GM12878 (cell line): ENCODE data around the gene RNF31. TPM values are rescaled to one million over a fixed set of nuclear protein-coding genes. Genes with fewer than 3 reads are reported as not detected.

ENCODE experiments used
- BACH1 ChIP-seq: fragments of 450-650 bp; IDR thresholded peaks from 2 replicates; pipeline ENCODE4 v1.6.1; 2017; ENCODE audit warnings: mild to moderate bottlenecking, borderline replicate concordance
- CEBPB ChIP-seq, 2 experiments: fragments of 150-350 bp in 1 of 2; IDR thresholded peaks; 2 replicates each; pipeline ENCODE4 v1.6.1; 2012 to 2014; ENCODE audit warnings: low read depth in 2 of 2, low read length in 2 of 2, borderline replicate concordance in 1 of 2, inconsistent platforms in 1 of 2
- DPF2 ChIP-seq: fragments of 450-650 bp; IDR thresholded peaks from 2 replicates; pipeline ENCODE4 v1.6.1; 2017; ENCODE audit warnings: mild to moderate bottlenecking
- ETV6 ChIP-seq, 2 experiments: fragments of 450-650 bp in 1 of 2; IDR thresholded peaks in 1 of 2; conservative IDR thresholded peaks in 1 of 2; 2 replicates each; pipeline ENCODE4 v1.6.1; 2014; ENCODE audit warnings: antibody characterized with exemption in 1 of 2, borderline replicate concordance in 1 of 2, low read depth in 1 of 2, mild to moderate bottlenecking in 1 of 2, moderate library complexity in 1 of 2
- FOXM1 ChIP-seq: IDR thresholded peaks from 2 replicates; pipeline ENCODE4 v1.6.1; 2012; ENCODE audit warnings: low read depth, mild to moderate bottlenecking, inconsistent platforms, low read length, moderate library complexity
- HDAC6 ChIP-seq: fragments of 200-600 bp; sonication (generic); IDR thresholded peaks from one replicate; pipeline ENCODE4 v1.8.0; 2017; ENCODE audit warnings: antibody characterized with exemption; ENCODE audit not compliant: unreplicated experiment
- IRF3 ChIP-seq: fragments of 450-650 bp; IDR thresholded peaks from 2 replicates; pipeline ENCODE4 v1.6.1; 2014; ENCODE audit warnings: mild to moderate bottlenecking
- NFXL1 ChIP-seq: fragments of 450-650 bp; IDR thresholded peaks from 2 replicates; pipeline ENCODE4 v1.6.1; 2017; ENCODE audit warnings: antibody characterized with exemption, mild to moderate bottlenecking, borderline replicate concordance
- NFYA ChIP-seq: IDR thresholded peaks from 2 replicates; pipeline ENCODE4 v1.6.1; 2011; ENCODE audit warnings: low read depth, mild to moderate bottlenecking, low read length, improper control_type of control experiment, borderline replicate concordance
- POLR2A ChIP-seq: IDR thresholded peaks from 2 replicates; pipeline ENCODE4 v1.6.1; 2011; ENCODE audit warnings: low read depth, mild to moderate bottlenecking, low read length
- RELA ChIP-seq: fragments of 450-650 bp; IDR thresholded peaks from 2 replicates; pipeline ENCODE4 v1.8.0; 2014; ENCODE audit warnings: borderline replicate concordance; ENCODE audit not compliant: partially characterized antibody
- SMARCA5 ChIP-seq: fragments of 450-650 bp; IDR thresholded peaks from 2 replicates; pipeline ENCODE4 v1.6.1; 2017; ENCODE audit warnings: mild to moderate bottlenecking
- SREBF1 ChIP-seq: IDR thresholded peaks from 2 replicates; pipeline ENCODE4 v1.6.1; 2012; ENCODE audit warnings: mild to moderate bottlenecking, low read length
- SUPT20H ChIP-seq: IDR thresholded peaks from 2 replicates; pipeline ENCODE4 v1.6.1; 2011; ENCODE audit warnings: low read depth, mild to moderate bottlenecking, low read length, moderate library complexity, borderline replicate concordance; ENCODE audit not compliant: control insufficient read depth
- ZBED1 ChIP-seq: IDR thresholded peaks from 2 replicates; pipeline ENCODE4 v1.6.1; 2016; ENCODE audit warnings: borderline replicate concordance
- ZNF622 ChIP-seq: fragments of 450-650 bp; IDR thresholded peaks from 2 replicates; pipeline ENCODE4 v1.6.1; 2017; ENCODE audit warnings: mild to moderate bottlenecking, inconsistent platforms
- polyA plus RNA-seq, 11 experiments: library from polyadenylated mRNA; depleted of rRNA in 4 of 11; unstranded in 6 of 11; stranded (reverse) in 5 of 11; fragments of >200 nt; fragmentation: Nextera tagmentation in 4 of 11; fragmentation: Illumina TruSeq in 1 of 11; extraction: Ambion mirVana in 4 of 11; extraction: Trizol in 1 of 11; gene quantifications; 1 replicate in 1 of 11; 2 replicates in 10 of 11; pipeline versions ENCODE4 v1.2.1 to v1.2.3, GENCODE V29; 2011 to 2016; ENCODE audit warnings: inconsistent platforms in 2 of 11, missing spikeins in 2 of 11, low read depth in 1 of 11
- total RNA-seq, 4 experiments: library from RNA; depleted of rRNA in 3 of 4; stranded (reverse); fragments of >200 nt in 3 of 4; fragmentation: Illumina TruSeq in 1 of 4; extraction: Trizol in 1 of 4; gene quantifications; 2 replicates each; pipeline versions ENCODE4 v1.2.1 to v1.2.3, GENCODE V29; 2013 to 2021
- TF ChIP-seq, protein P1 (sequence below): fragments of 450-650 bp; conservative IDR thresholded peaks from 2 replicates; pipeline ENCODE4 v1.6.1; 2017; ENCODE audit warnings: mild to moderate bottlenecking, moderate library complexity
- TF ChIP-seq, protein P2 (sequence below): fragments of 450-650 bp; formaldehyde crosslinking; IDR thresholded peaks from 2 replicates; pipeline ENCODE4 v1.5.0; 2022; ENCODE audit warnings: mild to moderate bottlenecking, missing genetic modification characterization
- TF ChIP-seq, protein P3 (sequence below): fragments of 450-650 bp; IDR thresholded peaks from 2 replicates; pipeline ENCODE4 v1.6.1; 2017; ENCODE audit warnings: low read depth, mild to moderate bottlenecking, moderate library complexity
- TF ChIP-seq, protein P4 (sequence below): fragments of 450-650 bp; IDR thresholded peaks from 2 replicates; pipeline ENCODE4 v1.6.1; 2016; ENCODE audit warnings: mild to moderate bottlenecking

The RNF31 gene
- total and polyA plus RNA-seq, 10 of the 15 experiments (the other 5 are each of a cell fraction or from before 2014, with no cell fraction given): 8.5 to 92.7 (median 52.0) TPM

- TF ChIP-seq, protein P1, sequence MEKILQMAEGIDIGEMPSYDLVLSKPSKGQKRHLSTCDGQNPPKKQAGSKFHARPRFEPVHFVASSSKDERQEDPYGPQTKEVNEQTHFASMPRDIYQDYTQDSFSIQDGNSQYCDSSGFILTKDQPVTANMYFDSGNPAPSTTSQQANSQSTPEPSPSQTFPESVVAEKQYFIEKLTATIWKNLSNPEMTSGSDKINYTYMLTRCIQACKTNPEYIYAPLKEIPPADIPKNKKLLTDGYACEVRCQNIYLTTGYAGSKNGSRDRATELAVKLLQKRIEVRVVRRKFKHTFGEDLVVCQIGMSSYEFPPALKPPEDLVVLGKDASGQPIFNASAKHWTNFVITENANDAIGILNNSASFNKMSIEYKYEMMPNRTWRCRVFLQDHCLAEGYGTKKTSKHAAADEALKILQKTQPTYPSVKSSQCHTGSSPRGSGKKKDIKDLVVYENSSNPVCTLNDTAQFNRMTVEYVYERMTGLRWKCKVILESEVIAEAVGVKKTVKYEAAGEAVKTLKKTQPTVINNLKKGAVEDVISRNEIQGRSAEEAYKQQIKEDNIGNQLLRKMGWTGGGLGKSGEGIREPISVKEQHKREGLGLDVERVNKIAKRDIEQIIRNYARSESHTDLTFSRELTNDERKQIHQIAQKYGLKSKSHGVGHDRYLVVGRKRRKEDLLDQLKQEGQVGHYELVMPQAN: peak; percentile 67
- TF ChIP-seq NFXL1: no peak
- TF ChIP-seq SMARCA5: no peak; the same call in none of the 2 replicates
- TF ChIP-seq, protein P2, sequence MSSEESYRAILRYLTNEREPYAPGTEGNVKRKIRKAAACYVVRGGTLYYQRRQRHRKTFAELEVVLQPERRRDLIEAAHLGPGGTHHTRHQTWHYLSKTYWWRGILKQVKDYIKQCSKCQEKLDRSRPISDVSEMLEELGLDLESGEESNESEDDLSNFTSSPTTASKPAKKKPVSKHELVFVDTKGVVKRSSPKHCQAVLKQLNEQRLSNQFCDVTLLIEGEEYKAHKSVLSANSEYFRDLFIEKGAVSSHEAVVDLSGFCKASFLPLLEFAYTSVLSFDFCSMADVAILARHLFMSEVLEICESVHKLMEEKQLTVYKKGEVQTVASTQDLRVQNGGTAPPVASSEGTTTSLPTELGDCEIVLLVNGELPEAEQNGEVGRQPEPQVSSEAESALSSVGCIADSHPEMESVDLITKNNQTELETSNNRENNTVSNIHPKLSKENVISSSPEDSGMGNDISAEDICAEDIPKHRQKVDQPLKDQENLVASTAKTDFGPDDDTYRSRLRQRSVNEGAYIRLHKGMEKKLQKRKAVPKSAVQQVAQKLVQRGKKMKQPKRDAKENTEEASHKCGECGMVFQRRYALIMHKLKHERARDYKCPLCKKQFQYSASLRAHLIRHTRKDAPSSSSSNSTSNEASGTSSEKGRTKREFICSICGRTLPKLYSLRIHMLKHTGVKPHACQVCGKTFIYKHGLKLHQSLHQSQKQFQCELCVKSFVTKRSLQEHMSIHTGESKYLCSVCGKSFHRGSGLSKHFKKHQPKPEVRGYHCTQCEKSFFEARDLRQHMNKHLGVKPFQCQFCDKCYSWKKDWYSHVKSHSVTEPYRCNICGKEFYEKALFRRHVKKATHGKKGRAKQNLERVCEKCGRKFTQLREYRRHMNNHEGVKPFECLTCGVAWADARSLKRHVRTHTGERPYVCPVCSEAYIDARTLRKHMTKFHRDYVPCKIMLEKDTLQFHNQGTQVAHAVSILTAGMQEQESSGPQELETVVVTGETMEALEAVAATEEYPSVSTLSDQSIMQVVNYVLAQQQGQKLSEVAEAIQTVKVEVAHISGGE (CRISPR knock-in tag): peak; percentile 78
- no peak for TF ChIP-seq CEBPB (IDR thresholded peaks at IDR 0.05; ENCODE audit: borderline replicate concordance in 1 of 2, low read depth in 2 of 2, low read length in 2 of 2)
- no peak for TF ChIP-seq ZBED1
- TF ChIP-seq RELA: peak; percentile 77
- peak; percentile 56; the same call in 1 of the 2 replicates for TF ChIP-seq BACH1
- no peak for TF ChIP-seq SREBF1
- no peak for TF ChIP-seq FOXM1
- no peak for TF ChIP-seq ZNF622
- TF ChIP-seq IRF3: peak; percentile 24; the same call in 1 of the 2 replicates
- no peak for TF ChIP-seq SUPT20H
- TF ChIP-seq HDAC6: peak; percentile 65
- TF ChIP-seq NFYA: no peak
- TF ChIP-seq, protein P3, sequence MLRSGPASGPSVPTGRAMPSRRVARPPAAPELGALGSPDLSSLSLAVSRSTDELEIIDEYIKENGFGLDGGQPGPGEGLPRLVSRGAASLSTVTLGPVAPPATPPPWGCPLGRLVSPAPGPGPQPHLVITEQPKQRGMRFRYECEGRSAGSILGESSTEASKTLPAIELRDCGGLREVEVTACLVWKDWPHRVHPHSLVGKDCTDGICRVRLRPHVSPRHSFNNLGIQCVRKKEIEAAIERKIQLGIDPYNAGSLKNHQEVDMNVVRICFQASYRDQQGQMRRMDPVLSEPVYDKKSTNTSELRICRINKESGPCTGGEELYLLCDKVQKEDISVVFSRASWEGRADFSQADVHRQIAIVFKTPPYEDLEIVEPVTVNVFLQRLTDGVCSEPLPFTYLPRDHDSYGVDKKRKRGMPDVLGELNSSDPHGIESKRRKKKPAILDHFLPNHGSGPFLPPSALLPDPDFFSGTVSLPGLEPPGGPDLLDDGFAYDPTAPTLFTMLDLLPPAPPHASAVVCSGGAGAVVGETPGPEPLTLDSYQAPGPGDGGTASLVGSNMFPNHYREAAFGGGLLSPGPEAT: peak; percentile 71
- TF ChIP-seq ETV6 (conservative IDR thresholded peaks at IDR 0.05 in 1 of 2, IDR thresholded peaks at IDR 0.05 in 1 of 2; ENCODE audit: borderline replicate concordance in 1 of 2, low read depth in 1 of 2): no peak
- TF ChIP-seq, protein P4, sequence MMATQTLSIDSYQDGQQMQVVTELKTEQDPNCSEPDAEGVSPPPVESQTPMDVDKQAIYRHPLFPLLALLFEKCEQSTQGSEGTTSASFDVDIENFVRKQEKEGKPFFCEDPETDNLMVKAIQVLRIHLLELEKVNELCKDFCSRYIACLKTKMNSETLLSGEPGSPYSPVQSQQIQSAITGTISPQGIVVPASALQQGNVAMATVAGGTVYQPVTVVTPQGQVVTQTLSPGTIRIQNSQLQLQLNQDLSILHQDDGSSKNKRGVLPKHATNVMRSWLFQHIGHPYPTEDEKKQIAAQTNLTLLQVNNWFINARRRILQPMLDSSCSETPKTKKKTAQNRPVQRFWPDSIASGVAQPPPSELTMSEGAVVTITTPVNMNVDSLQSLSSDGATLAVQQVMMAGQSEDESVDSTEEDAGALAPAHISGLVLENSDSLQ: peak; percentile 78
- peak; percentile 95 for TF ChIP-seq POLR2A
- peak; percentile 77 for TF ChIP-seq DPF2
Measured at GRCh38 chr14:24195186-24196070, 48.1 kb downstream of the RNF31 start, which contains the start of gene TM9SF1 (continued).
